Mucosa of rectum (tissue), 2 donors: ENCODE results near the gene CLDN9.
A peak's percentile ranks its signal among the peaks of the same experiment; 100 is the strongest.

ENCODE experiments used
- H3K27ac ChIP-seq, 2 donors: one replicate each; pipeline ENCODE4 v1.7.0; 2013; ENCODE audit warnings: inconsistent platforms in 2 of 2, low read depth in 2 of 2, low read length in 2 of 2
- H3K27me3 ChIP-seq, 2 donors: one replicate each; pipeline ENCODE4 v1.7.0; 2013; ENCODE audit warnings: low read length in 2 of 2; ENCODE audit not compliant: control insufficient read depth in 2 of 2, insufficient read depth in 2 of 2
- H3K36me3 ChIP-seq, 2 donors: one replicate each; pipeline ENCODE4 v1.7.0; 2013; ENCODE audit warnings: low read length in 2 of 2; ENCODE audit not compliant: control insufficient read depth in 2 of 2, insufficient read depth in 2 of 2
- H3K4me1 ChIP-seq, 2 donors: one replicate each; pipeline ENCODE4 v1.7.0; 2013; ENCODE audit warnings: low read length in 2 of 2, mild to moderate bottlenecking in 1 of 2; ENCODE audit not compliant: control insufficient read depth in 2 of 2, insufficient read depth in 2 of 2
- H3K4me3 ChIP-seq, 2 donors: one replicate each; pipeline ENCODE4 v1.7.0; 2013; ENCODE audit warnings: low read length in 2 of 2
- H3K9ac ChIP-seq, 2 donors: one replicate each; pipeline ENCODE4 v1.7.0; 2013; ENCODE audit warnings: low read length in 2 of 2, low read depth in 1 of 2, mild to moderate bottlenecking in 1 of 2
- H3K9me3 ChIP-seq, 2 donors: one replicate each; pipeline ENCODE4 v1.7.0; 2013; ENCODE audit warnings: low read length in 2 of 2; ENCODE audit not compliant: control insufficient read depth in 2 of 2
- donor health status: healthy.
- donor health status: Normal muscosa, but diverticular disease.

Gene CLDN9

DNA sequence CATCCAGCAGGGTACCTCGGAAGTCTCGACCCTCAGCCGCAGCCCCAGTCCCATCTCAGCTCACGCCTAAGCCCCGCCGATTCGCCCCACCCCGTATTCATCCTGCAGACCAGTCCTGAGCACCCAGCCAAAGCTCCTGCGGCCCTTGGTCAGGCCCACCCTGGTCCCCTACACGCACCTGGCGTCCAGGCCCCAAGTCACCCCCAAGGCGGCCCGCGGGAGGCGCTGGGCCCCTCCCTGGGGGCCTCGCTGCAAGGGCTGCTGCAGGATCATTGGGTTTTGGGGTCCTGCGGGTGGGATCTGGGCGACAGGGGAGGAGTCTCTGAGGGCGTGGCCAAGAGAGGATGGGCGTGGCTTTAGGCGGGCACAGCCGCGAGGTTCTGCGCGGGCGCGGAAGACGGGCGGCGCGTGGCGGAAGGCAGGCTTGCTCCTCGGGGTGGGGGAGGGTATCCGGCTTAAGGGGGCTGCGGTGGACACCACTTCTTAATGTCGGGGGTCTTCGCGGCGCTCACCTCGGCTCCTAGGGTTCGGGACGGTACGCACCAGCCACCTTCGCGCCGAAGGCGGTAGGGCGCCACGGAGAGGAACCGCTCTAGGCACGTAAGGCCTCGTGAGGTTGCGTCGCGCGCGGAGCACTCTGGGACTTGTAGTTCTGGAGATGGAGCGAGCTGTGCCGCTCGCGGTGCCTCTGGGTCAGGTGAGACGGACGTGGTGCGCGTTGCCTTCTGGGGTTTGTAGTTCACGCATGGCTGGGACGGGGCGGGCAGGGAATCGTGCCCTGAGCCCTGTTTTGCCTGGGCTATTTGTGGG lies 11.2 kb downstream of the CLDN9 start, which contains the start of the genes HCFC1R1 and THOC6:
TSS of gene HCFC1R1 (minus strand) at position 274 of the 810 bp plus-strand sequence. CDS start at position 273, 1 bp downstream.
TSS of gene THOC6 (plus strand) at position 367 of the 810 bp plus-strand sequence. CDS start at position 659, 292 bp downstream.
- no peaks in the 10 kb centered on the region for H3K9me3 ChIP-seq
- H3K4me1 ChIP-seq = peaks cover 36 to 40% of the 10 kb centered on the region in 2 donors
- peak within 1 kb of the TSS; percentile 84 to 94 for H3K4me3 ChIP-seq
- H3K27ac ChIP-seq = peak within 1 kb of the TSS; percentile 90 to 92
- peaks cover 11 to 17% of the 10 kb centered on the region in 2 donors for H3K36me3 ChIP-seq
- H3K9ac ChIP-seq = peak within 1 kb of the TSS; percentile 79 to 90
- peaks cover 0 to under 1% of the 10 kb centered on the region in 2 donors for H3K27me3 ChIP-seq

DNA sequence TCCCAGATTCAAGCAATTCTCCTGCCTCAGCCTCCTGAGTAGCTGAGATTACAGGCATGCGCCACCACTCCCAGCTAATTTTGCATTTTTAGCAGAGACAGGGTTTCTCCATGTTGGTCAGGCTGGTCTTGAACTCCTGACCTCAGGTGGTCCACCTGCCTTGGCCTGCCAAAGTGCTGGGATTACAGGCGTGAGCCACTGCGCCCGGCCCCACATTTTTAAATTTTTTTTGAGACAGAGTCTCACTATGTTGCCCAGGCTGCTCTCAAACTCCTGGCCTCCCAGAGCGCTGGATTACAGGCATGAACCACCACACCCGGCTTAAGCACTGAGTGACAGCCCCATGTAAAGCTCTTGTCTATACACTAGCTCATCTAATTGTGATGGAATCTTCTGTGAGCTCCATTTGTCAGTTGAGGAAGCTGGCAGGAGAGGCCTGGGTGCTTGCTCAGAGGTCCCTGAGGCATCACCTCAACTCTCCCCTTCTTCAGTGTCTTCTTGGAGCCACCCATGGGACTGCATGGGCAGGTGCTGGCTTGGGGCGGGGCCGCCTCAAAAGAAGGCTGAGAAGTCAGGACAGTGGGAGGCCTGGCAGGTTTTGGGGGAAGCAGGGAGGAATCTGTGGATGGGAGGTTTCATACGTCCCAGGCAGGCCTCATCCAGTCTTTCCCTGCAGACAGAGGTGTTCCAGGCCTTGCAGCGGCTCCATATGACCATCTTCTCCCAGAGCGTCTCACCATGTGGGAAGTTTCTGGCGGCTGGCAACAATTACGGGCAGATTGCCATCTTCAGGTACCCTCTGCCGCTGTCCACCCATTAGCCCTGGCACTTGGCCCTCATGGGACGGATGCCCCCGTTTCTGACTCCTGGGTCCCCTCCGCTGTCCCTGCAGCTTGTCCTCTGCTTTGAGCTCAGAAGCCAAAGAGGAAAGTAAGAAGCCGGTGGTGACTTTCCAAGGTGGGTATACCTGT lies 12.6 kb downstream of the CLDN9 start:
- H3K9ac ChIP-seq = no peak overlapping the region
- peaks cover 0 to 6% of the 10 kb centered on the region in 2 donors for H3K27me3 ChIP-seq
- no peak overlapping the region for H3K27ac ChIP-seq
- H3K36me3 ChIP-seq = peaks cover 14 to 24% of the 10 kb centered on the region in 2 donors
- H3K4me3 ChIP-seq = no peak overlapping the region
- peaks cover 34 to 37% of the 10 kb centered on the region in 2 donors for H3K4me1 ChIP-seq
- no peaks in the 10 kb centered on the region for H3K9me3 ChIP-seq

DNA sequence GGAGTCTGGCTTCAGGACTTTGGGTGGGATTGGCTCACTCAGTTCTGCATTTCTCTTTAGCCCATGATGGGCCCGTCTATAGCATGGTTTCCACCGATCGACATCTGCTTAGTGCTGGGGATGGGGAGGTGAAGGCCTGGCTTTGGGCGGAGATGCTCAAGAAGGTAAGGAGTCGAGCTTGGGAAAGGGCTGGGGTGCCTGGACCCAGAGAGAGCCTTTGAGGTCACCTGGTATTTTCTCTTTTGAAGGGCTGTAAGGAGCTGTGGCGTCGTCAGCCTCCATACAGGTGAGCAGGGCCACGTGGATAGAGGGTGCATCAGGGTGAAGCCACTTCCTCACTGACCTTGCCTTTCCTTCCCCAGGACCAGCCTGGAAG lies 13.3 kb downstream of the CLDN9 start:
- Histone ChIP-seq H3K27ac (no peak overlapping the region), H3K9me3 (no peaks in the 10 kb centered on the region), H3K4me1 (peaks cover 31 to 33% of the 10 kb centered on the region in 2 donors), H3K36me3 (peaks cover 14 to 24% of the 10 kb centered on the region in 2 donors), H3K4me3 (no peak overlapping the region), H3K9ac (no peak overlapping the region), H3K27me3 (peaks cover 0 to 6% of the 10 kb centered on the region in 2 donors)

DNA sequence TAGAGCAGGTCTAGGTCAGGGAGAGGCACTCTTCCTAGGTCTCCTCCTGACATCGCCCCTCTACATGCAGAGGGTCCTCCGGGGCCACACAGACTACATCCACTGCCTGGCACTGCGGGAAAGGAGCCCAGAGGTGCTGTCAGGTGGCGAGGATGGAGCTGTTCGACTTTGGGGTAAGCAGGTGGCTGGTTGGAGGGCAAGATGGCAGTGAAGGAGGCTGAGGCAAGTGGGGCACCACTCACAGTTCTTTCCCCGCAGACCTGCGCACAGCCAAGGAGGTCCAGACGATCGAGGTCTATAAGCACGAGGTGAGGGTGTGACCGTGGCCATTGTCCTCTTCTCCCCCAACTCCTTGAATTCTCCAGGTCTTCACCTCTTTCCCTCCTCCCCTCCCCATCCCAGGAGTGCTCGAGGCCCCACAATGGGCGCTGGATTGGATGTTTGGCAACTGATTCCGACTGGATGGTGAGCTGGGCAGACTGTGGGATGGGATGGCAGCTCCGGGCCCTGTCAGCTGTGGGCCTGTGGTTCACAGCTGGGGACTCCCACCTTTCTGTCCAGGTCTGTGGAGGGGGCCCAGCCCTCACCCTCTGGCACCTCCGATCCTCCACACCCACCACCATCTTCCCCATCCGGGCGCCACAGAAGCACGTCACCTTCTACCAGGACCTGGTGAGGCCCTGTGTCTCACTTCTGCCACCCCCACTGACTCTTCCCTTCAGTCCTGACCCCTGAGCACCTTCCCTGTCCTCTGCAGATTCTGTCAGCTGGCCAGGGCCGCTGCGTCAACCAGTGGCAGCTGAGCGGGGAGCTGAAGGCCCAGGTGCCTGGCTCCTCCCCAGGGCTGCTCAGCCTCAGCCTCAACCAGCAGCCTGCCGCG lies 14.1 kb downstream of the CLDN9 start:
- peaks cover 14 to 24% of the 10 kb centered on the region in 2 donors for H3K36me3 ChIP-seq
- no peaks in the 10 kb centered on the region for H3K9me3 ChIP-seq
- H3K4me1 ChIP-seq = peaks cover 26 to 28% of the 10 kb centered on the region in 2 donors
- H3K9ac ChIP-seq = no peak overlapping the region
- H3K27ac ChIP-seq = no peak overlapping the region
- peaks cover 0 to 6% of the 10 kb centered on the region in 2 donors for H3K27me3 ChIP-seq
- H3K4me3 ChIP-seq = no peak overlapping the region

DNA sequence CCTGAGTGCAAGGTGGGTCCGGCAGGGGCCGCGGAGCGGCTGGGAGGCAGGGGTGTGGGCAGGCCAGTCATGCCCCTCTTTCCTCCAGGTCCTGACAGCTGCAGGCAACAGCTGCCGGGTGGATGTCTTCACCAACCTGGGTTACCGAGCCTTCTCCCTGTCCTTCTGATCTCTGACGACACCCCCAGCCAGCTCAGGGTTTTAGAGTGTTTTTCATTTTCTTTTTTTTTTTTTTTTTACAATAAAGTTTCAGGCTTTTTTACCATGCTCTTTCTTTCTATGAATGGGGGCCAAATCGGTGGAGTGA lies 14.7 kb downstream of the CLDN9 start:
- H3K4me1 ChIP-seq = peaks cover 21 to 22% of the 10 kb centered on the region in 2 donors
- H3K9me3 ChIP-seq = no peaks in the 10 kb centered on the region
- H3K27ac ChIP-seq = no peak overlapping the region
- H3K27me3 ChIP-seq = peaks cover 0 to 6% of the 10 kb centered on the region in 2 donors
- peaks cover 14 to 24% of the 10 kb centered on the region in 2 donors for H3K36me3 ChIP-seq
- no peak overlapping the region for H3K9ac ChIP-seq
- H3K4me3 ChIP-seq = no peak overlapping the region

DNA sequence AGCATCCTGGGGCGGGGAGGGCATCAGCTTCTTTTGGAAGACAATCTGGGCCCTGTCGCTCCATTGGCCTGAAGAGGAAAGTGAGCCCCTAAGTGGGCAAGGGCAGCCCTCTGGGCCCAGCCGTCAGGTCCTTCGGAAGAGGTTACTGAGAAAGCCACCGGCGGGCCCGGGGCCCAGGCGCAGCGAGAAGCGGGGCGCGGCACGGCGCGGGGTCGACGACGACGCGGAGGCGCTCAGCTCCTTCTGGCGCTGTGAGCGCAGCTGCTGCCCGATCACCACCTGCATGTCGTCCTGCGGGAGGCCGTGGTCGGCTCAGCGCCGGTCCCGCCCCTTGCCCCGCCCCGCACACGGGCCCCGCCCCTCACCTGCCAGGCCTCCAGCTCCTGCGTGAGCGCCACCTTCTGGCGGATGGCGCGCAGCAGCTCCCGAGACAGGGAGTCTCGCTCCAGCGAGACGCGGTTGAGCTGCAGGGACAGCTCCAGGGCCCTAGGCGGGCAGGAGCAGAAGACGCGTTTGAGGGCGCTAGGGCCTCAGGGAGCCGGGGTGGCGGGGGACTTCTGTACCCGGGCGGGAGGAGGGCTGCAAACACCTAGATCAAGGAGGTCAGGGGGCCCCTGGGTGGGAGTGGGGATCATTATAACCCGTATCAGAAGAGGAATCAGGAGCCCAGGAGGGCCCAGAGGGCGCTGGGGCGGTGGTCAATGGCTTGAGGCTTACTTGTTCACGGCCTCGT lies 15.4 kb downstream of the CLDN9 start:
- peaks cover 0 to 6% of the 10 kb centered on the region in 2 donors for H3K27me3 ChIP-seq
- H3K27ac ChIP-seq = peak overlapping the region in 1 of 2 donors; percentile 32
- H3K9ac ChIP-seq = peak overlapping the region in 1 of 2 donors; percentile 2
- H3K36me3 ChIP-seq = peaks cover 14 to 24% of the 10 kb centered on the region in 2 donors
- no peaks in the 10 kb centered on the region for H3K9me3 ChIP-seq
- no peak overlapping the region for H3K4me3 ChIP-seq
- peaks cover 14 to 15% of the 10 kb centered on the region in 2 donors for H3K4me1 ChIP-seq

DNA sequence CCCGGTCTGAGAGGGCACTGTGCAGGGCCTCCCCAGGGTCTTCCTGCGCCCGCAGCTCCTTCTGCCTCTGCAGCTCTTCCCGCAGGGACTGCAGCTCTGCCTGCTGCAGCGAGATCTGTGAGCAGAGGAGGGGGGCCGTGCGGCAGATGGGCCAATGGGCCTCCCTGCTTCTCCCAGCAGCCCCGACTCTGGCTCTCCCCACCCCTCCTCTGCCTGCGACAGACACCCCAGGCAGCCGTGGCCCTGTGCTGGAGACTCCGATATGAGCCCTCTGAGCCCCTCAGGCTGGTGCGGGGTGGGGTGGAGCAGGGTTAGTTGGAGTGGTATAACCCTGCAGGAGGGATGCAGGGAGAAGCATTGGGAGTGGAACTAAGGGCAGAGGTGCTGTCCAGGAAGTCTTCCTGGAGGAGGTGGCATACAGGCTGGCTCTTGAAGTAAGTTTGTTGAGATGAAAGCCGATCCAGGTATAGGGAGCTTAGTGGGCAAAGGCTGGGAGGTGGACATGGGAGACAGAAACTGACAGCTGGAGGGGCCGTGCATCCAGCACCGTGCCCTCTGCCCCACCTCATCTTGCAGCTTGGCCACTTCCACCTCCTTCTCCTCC lies 16.1 kb downstream of the CLDN9 start:
- Histone ChIP-seq H3K9ac (no peak overlapping the region), H3K4me3 (no peak overlapping the region), H3K27me3 (peaks cover 0 to 8% of the 10 kb centered on the region in 2 donors), H3K27ac (no peak overlapping the region), H3K4me1 (peaks cover 8% of the 10 kb centered on the region in 2 donors), H3K9me3 (no peaks in the 10 kb centered on the region), H3K36me3 (peaks cover 14 to 24% of the 10 kb centered on the region in 2 donors)

DNA sequence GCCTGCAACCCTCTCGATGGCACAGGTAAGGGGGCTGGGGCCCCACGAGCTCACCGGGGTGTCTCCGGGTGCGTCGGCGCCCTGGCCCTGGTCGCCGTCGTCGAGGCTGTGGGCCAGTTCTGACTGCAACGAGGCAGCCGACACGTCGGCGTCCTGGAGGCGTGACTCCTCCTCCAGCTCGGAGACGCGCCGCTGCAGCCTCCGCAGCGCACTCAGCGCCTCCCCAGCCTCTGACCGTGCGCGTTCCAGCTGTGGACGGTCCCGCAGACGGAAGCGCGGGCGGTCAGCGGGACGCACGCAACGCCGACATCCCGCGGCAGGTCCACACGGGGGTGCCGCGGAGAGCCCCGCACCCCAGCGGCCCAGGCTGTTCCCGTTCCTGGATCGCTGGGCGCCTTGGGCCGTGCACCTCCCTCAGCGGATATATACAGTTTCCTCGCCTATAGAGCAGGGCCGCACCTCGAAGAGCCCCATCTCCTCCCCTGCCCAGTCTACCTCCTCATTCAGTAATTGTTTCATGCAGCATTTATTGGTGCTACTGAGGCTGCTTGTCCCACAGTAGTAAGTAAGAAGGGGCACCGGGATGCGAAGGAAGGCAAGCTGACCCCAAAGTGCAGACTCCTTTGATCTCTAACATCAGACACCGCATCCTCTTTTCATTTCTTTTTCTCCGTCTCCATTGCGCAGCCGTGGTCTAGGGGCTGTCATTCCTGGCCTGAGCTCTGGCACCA lies 16.9 kb downstream of the CLDN9 start:
- H3K9me3 ChIP-seq = no peaks in the 10 kb centered on the region
- H3K27ac ChIP-seq = no peak overlapping the region
- peaks cover 8% of the 10 kb centered on the region in 2 donors for H3K4me1 ChIP-seq
- no peak overlapping the region for H3K9ac ChIP-seq
- peaks cover 14 to 24% of the 10 kb centered on the region in 2 donors for H3K36me3 ChIP-seq
- peak overlapping the region in 1 of 2 donors; percentile 3 for H3K4me3 ChIP-seq
- peaks cover 0 to 8% of the 10 kb centered on the region in 2 donors for H3K27me3 ChIP-seq
